Body of pancreas (tissue), 4 donors: ENCODE data around the gene CDC42BPA.

Source experiments
- CTCF ChIP-seq, 7 experiments: fragments of 450-650 bp in 4 of 7; fragments of 200-600 bp in 3 of 7; sonication (generic) in 3 of 7; IDR thresholded peaks; one replicate each; pipeline ENCODE4 v1.5.1; 2016 to 2019; ENCODE audit warnings: antibody characterized with exemption in 7 of 7
- POLR2A ChIP-seq, 3 donors: fragments of 450-650 bp; IDR thresholded peaks; one replicate each; pipeline ENCODE4 v1.6.1; 2016; ENCODE audit warnings: antibody characterized with exemption in 3 of 3, mild to moderate bottlenecking in 2 of 3

GRCh38 chr1:226943156-226943555, 375.1 kb downstream of the CDC42BPA start:
- TF ChIP-seq POLR2A (IDR thresholded peaks at IDR 0.05) (no peak), CTCF (IDR thresholded peaks at IDR 0.05) (no peak)
